ENCODE data around the gene SLC9A1.

DNA sequence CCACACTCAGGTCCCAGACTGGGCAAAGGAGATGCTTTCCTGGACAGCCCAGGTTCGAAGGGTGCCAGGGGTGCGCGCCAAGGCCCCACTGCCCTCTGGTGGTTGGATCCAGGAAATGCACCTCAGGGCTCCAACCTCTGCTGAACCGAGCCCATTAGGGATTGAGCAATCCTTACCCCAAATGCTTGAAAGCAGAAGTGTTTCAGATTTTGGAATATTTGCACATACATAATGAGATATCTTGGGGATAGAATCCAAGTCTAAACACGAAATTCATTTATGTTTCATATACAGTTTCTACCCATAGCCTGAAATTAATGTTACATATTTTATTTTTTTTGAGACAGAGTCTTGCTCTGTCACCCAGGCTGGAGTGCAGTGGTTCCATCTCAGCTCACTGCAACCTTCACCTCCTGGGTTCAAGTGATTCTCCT lies 57.4 kb downstream of the SLC9A1 start:
- TF ChIP-seq, protein P1, sequence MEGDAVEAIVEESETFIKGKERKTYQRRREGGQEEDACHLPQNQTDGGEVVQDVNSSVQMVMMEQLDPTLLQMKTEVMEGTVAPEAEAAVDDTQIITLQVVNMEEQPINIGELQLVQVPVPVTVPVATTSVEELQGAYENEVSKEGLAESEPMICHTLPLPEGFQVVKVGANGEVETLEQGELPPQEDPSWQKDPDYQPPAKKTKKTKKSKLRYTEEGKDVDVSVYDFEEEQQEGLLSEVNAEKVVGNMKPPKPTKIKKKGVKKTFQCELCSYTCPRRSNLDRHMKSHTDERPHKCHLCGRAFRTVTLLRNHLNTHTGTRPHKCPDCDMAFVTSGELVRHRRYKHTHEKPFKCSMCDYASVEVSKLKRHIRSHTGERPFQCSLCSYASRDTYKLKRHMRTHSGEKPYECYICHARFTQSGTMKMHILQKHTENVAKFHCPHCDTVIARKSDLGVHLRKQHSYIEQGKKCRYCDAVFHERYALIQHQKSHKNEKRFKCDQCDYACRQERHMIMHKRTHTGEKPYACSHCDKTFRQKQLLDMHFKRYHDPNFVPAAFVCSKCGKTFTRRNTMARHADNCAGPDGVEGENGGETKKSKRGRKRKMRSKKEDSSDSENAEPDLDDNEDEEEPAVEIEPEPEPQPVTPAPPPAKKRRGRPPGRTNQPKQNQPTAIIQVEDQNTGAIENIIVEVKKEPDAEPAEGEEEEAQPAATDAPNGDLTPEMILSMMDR (IDR thresholded peaks at IDR 0.05) = peak; percentile 92 to 98 (median 94)
- peak; percentile 71 for TF ChIP-seq POLR2AphosphoS5 (IDR thresholded peaks at IDR 0.05)
